DMS 273 (cell line): Measurements from ENCODE around the gene ADAMTS2.
A peak's percentile ranks its signal among the peaks of the same experiment; 100 is the strongest.

Source experiments
- DNase-seq: peaks from one replicate; lab custom pipeline; 2025; ENCODE audit not compliant: unreplicated experiment; lab: John Stamatoyannopoulos, UW

ADAMTS2 gene

GRCh38 chr5:179204572-179204971 lies 140.7 kb downstream of the ADAMTS2 start:
- DNase-seq, result no peak

- no peak for DNase-seq
These were observed 142.0 kb downstream of the ADAMTS2 start for GRCh38 chr5:179203248-179203647.

DNA sequence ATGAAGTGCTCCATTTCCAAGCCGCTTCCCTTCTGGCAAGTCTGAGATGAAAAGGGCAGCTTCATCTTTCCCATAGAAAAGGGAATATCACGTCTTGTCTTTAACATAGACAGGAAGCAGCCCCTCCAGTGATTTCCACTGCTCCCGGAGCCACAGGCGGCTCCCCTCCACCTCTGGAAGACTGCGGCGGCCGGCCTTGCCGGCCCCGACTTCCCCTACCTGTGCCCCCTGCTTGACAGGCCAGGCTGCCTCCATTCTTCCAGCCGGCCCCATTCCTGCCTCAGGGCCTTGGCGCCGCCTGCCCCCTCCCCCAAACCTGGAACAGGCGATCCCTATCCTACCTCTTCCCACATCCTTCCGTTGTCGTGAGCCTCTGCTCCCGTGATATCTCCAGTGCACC lies 143.3 kb downstream of the ADAMTS2 start:
- no peak for DNase-seq

DNA sequence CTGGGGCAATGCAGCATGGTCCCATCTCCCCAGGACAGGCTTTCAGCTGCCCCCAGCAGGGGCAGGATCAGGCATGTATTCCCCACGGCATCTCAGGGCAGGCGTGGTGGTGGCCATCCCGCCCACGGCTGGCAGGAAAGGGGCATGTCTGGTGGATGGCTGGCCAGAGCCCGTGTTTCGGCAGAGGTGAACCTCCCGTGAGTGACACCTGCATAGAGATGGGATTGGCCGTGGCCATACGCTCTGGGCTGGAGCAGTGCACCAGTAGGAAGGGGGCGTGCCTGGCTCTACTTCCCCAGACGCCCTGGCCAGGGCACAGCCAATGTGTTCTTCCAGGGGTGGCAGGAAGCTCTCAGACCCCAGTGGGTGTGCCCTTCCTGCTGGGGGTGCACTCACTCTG lies 146.0 kb downstream of the ADAMTS2 start:
- DNase-seq, result no peak

DNA sequence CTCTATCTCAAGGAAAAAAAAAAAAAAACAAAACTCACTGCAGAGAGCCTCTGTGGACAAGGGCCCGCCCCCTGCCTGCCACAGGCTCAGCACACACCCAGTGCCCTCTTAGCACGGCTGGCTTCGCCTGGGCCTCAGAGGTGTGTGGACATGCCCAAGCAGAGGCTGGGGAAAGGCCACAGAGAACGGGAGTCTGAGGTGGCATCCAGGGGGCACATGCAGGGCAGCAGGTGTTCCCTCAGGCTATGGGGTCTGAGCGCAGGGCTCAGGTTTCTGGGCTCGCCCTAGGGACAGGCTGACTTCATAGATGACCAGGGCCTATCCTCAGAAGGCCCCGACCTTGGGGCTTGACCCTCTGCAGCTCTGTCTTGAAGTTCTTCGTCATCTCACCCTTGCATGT lies 146.4 kb downstream of the ADAMTS2 start:
- no peak for DNase-seq

DNA sequence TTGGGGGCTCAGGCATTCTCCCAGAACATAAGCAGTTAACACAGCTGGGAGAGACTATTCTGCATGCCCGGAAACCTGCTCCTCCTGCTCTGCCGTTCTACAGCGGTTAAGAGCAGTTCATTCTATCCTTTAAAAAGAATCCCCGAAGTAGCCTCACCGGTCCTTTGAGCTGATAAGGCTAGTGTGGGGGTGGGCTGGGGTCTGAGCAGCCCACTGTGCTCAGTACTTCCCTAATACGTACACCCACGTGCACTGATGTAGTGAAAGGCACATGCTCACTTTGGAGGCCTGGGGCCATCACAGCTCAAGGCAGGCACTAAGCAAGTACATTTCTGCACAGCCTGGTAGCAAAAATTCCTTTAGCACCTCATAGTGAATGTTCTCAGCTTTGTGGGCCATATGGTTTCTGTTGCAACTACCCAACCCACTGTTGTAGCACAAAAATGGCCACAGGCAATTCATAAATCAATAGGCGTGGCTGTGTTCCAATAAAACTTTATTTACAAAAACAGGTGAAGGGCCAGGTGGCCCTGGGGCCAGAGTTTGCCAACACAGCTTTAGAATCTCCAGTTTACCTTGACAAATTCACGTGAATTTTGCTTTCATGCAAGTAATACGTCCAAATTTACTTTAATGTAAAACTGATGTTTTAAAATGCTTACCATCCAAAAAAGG lies 148.7 kb downstream of the ADAMTS2 start:
- DNase-seq, result no peak

GRCh38 chr5:179195561-179196404 lies 149.5 kb downstream of the ADAMTS2 start:
- no peak for DNase-seq

- no peak for DNase-seq
These were observed 150.3 kb downstream of the ADAMTS2 start for GRCh38 chr5:179194941-179195381.

- DNase-seq, result no peak
These were observed 150.9 kb downstream of the ADAMTS2 start for GRCh38 chr5:179194201-179194910.

- no peak for DNase-seq
These were observed 151.5 kb downstream of the ADAMTS2 start for GRCh38 chr5:179193746-179194145.

- DNase-seq, result no peak
These were observed 152.3 kb downstream of the ADAMTS2 start for GRCh38 chr5:179192891-179193470.

DNA sequence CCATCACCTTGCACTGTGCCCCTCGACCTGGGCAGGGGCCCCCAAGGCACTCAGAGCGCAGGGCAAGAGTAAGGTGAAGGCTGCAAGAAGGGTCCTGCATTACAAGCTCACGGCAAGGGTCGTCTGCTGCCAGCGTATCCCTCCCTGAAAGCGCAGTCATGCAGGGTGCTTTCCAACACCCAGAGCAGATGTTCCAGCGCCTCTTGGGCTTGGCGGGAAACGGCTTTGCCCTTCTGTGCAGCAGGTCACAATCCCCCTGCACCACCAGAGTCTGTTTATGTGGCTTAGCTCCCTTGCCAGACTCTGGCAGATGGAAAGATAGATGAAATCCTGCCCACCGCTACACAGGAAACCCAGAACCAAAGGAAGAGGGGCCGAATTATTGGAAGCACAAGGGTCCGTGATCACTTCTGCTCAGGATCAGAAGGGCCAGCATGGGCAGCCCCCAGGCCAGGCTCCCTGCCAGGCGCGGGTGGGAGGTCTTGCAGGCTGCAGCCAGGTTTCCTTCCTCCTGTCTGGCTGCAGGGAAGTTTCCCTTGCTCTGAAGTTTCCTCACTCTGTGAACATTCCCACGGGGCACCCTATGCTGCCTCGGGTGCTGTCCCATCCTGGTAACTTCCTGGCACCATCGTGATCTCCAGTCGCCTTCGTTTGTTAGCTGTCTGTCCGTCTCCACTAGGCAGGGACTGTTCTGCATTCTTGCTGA lies 152.9 kb downstream of the ADAMTS2 start:
- DNase-seq, result peak; percentile 85

DNA sequence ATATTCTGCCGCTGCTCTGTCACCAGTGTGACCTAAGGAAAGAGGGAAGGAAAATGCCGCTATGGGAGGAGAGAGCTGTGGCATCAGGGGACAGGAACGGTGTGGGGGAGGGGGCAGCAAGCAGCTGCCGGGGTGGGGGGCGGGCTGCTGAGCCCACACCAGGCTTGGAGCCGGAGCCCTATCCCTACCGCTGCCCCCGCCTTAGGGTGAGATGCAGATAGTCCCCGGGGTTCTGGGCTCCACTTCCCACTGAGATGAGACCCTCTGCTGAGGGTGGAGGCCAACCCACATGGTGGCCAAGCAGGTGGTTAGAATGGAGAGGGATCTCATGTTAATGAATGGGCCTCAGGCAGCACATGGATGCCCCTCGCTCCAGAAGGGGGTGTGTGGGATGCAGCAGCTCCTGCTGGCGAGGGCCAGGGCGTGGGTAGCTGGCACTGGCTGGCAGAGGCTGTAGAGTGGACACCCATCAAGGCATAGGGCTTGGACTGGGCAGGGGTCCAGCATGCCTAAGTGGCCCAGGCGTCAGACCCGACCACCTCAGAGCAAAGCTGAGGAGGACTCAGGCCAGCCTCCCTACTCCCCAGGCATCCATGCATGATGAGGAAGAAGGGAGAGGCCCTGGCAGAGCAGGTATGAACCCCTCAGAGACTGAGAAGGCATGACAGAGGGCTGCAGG lies 153.6 kb downstream of the ADAMTS2 start:
- DNase-seq, result peak; percentile 41

- DNase-seq, result no peak
These were observed 154.3 kb downstream of the ADAMTS2 start for GRCh38 chr5:179190851-179191505.

DNA sequence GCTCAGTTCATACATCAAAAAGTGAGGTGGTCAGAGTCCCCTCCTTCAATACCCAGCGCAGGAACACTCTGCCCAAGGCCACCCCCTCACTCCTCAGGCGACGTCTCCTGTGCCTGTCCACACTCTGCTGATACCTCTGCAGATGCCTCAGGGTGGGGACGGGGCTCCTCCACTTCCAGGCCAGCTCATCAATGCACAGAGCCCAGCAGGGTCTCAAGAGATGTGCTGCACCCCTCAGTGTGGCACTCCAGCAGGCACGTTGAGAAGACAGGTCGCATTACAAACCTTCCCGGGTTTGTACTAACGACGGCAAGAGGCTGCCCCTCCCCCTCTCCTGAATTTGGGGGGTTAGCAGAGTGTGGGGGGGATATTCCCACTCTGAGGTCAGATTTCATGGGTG lies 156.6 kb downstream of the ADAMTS2 start:
- no peak for DNase-seq

- no peak for DNase-seq
These were observed 157.3 kb downstream of the ADAMTS2 start for GRCh38 chr5:179187681-179188575.

GRCh38 chr5:179187229-179187678 lies 158.0 kb downstream of the ADAMTS2 start:
- peak; percentile 23 for DNase-seq

DNA sequence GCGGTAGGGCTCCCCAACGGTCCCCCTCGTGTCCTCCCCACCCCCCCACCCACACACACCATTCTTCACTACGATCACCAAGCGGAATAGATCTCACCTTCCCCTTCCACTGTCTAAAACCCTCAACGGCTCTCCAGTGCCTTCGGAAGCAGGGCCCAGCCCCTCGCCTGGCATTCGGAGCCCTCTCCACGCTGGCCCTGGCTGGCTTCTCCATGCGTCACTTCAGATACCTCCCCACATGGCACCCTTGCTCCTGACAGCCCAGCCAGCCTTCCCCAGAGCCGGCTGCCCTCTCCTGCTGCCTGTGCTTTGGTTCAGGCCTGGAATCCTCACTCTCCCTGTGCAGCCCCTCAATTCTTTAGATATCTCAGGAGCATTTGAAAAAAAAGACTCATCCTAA lies 158.5 kb downstream of the ADAMTS2 start:
- DNase-seq, result no peak
